Esophagus muscularis mucosa (tissue), 2 donors: Measurements from ENCODE around the gene TPP2.

Experiments used
- EP300 ChIP-seq: sonication (generic); formaldehyde crosslinking; IDR thresholded peaks from one replicate; pipeline ENCODE4 v1.6.1; 2017; ENCODE audit warnings: antibody characterized with exemption
- POLR2A ChIP-seq: fragments of 450-650 bp; IDR thresholded peaks from one replicate; pipeline ENCODE4 v1.6.1; 2017; ENCODE audit warnings: antibody characterized with exemption, moderate library complexity, mild to moderate bottlenecking, low read depth

DNA sequence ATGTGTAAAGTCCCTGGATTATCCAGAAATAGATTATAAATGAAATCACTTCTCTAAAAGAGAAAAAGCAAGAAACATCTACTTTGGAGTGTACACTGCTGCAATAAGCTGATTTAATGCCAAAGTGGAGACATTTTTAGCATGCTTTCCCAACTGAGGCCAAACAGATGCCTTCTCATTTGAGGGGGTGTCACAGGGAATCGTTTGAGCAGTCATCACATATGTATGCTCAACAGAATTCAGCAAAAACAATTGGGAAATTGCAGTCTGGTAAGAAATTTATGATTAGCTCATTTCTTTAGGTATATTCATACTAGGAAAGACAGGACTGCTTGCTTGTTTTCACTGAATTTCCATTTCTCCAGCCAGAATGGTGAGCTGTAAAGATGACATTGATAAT, 27.3 kb upstream of the TPP2 start:
- TF ChIP-seq EP300 = no peak
- TF ChIP-seq POLR2A = no peak
